ENCODE data around the gene ANXA9.

The ANXA9 gene

DNA sequence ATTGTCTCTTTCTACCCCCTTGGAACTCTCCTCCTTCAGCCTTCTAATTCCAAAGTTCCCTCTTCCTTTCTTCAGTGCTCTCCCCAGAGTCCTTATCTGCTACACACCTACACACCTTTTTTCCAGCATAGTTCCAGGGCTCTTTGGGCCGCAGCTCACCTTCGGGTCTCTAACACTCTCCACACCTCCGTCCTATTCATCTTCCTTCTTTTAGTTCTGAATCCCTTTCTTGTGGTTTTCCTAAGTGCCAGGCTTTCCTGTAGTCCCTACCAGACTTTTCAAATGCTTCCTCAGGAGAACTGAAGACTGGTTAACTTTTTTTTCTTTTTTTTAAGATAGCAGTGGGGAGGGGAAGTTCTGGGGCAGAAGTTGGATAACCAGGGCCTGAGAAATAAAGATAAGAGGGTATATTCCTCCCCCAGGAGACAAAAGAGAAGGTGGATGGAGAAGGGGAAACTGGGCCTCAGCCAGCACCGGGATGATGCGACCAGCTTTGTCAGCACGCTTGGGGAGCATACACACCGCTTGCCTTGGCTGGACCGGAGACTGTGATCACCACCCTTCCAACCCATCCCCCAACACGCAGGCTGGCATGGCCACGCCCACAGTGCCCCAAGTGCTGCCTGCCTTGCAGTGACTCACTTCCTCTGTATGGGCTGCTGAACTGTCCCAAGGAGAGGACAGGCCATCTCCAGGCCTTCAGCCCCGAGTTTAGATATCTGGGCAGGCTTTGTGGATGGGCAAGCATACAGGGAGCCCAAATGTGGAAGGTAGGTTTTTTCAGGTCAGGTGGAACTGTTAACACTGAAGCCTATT, 5.0 kb upstream of the ANXA9 start (continued):
- TF ChIP-seq, protein P1, sequence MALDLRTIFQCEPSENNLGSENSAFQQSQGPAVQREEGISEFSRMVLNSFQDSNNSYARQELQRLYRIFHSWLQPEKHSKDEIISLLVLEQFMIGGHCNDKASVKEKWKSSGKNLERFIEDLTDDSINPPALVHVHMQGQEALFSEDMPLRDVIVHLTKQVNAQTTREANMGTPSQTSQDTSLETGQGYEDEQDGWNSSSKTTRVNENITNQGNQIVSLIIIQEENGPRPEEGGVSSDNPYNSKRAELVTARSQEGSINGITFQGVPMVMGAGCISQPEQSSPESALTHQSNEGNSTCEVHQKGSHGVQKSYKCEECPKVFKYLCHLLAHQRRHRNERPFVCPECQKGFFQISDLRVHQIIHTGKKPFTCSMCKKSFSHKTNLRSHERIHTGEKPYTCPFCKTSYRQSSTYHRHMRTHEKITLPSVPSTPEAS (tag by site-specific recombination; IDR thresholded peaks at IDR 0.05): no peak
- TF ChIP-seq ZNF211 (tag by site-specific recombination; IDR thresholded peaks at IDR 0.05; ENCODE audit: low read depth) (no peak), ZNF560 (tag by site-specific recombination; IDR thresholded peaks at IDR 0.05; ENCODE audit: borderline replicate concordance) (no peak), ZNF561 (tag by site-specific recombination; IDR thresholded peaks at IDR 0.05; ENCODE audit: borderline replicate concordance) (no peak), OVOL3 (tag by site-specific recombination; IDR thresholded peaks at IDR 0.05) (no peak), ZNF501 (tag by site-specific recombination; IDR thresholded peaks at IDR 0.05) (peak; percentile 55; the same call in 1 of the 2 replicates), ZNF175 (tag by site-specific recombination; IDR thresholded peaks at IDR 0.05) (no peak), ZFHX2 (tag by site-specific recombination; conservative IDR thresholded peaks at IDR 0.05) (no peak; the same call in 1 of the 2 replicates), GLIS2 (tag by site-specific recombination; IDR thresholded peaks at IDR 0.05) (peak; percentile 80), OSR2 (tag by site-specific recombination; IDR thresholded peaks at IDR 0.05) (0 out of 2 replicates have a peak, but pooled peaks have one; percentile 9), ZNF354C (tag by site-specific recombination; IDR thresholded peaks at IDR 0.05; ENCODE audit: borderline replicate concordance, low read depth) (no peak), ZNF791 (tag by site-specific recombination; IDR thresholded peaks at IDR 0.05) (no peak), KLF16 (tag by site-specific recombination; IDR thresholded peaks at IDR 0.05) (peak; percentile 58; the same call in 1 of the 2 replicates), ZNF629 (tag by site-specific recombination; IDR thresholded peaks at IDR 0.05) (peak; percentile 65), TCF7L2 (IDR thresholded peaks at IDR 0.05; ENCODE audit: borderline replicate concordance, low read depth, low read length) (no peak), ZFP37 (tag by site-specific recombination; IDR thresholded peaks at IDR 0.05) (no peak), ZXDB (tag by site-specific recombination; IDR thresholded peaks at IDR 0.05) (peak; percentile 57; the same call in 1 of the 2 replicates), ZNF701 (tag by site-specific recombination; IDR thresholded peaks at IDR 0.05) (no peak)
- TF ChIP-seq, protein P2, sequence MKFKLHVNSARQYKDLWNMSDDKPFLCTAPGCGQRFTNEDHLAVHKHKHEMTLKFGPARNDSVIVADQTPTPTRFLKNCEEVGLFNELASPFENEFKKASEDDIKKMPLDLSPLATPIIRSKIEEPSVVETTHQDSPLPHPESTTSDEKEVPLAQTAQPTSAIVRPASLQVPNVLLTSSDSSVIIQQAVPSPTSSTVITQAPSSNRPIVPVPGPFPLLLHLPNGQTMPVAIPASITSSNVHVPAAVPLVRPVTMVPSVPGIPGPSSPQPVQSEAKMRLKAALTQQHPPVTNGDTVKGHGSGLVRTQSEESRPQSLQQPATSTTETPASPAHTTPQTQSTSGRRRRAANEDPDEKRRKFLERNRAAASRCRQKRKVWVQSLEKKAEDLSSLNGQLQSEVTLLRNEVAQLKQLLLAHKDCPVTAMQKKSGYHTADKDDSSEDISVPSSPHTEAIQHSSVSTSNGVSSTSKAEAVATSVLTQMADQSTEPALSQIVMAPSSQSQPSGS (tag by site-specific recombination; IDR thresholded peaks at IDR 0.05; ENCODE audit: low read depth): no peak
- TF ChIP-seq, protein P3, sequence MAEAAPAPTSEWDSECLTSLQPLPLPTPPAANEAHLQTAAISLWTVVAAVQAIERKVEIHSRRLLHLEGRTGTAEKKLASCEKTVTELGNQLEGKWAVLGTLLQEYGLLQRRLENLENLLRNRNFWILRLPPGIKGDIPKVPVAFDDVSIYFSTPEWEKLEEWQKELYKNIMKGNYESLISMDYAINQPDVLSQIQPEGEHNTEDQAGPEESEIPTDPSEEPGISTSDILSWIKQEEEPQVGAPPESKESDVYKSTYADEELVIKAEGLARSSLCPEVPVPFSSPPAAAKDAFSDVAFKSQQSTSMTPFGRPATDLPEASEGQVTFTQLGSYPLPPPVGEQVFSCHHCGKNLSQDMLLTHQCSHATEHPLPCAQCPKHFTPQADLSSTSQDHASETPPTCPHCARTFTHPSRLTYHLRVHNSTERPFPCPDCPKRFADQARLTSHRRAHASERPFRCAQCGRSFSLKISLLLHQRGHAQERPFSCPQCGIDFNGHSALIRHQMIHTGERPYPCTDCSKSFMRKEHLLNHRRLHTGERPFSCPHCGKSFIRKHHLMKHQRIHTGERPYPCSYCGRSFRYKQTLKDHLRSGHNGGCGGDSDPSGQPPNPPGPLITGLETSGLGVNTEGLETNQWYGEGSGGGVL (tag by site-specific recombination; IDR thresholded peaks at IDR 0.05): peak; percentile 60; the same call in 1 of the 2 replicates
- TF ChIP-seq, protein P4, sequence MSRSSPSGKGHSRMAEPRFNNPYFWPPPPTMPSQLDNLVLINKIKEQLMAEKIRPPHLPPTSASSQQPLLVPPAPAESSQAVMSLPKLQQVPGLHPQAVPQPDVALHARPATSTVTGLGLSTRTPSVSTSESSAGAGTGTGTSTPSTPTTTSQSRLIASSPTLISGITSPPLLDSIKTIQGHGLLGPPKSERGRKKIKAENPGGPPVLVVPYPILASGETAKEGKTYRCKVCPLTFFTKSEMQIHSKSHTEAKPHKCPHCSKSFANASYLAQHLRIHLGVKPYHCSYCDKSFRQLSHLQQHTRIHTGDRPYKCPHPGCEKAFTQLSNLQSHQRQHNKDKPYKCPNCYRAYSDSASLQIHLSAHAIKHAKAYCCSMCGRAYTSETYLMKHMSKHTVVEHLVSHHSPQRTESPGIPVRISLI (tag by site-specific recombination; IDR thresholded peaks at IDR 0.05): peak; percentile 70; the same call in 1 of the 2 replicates
- TF ChIP-seq, protein P5, sequence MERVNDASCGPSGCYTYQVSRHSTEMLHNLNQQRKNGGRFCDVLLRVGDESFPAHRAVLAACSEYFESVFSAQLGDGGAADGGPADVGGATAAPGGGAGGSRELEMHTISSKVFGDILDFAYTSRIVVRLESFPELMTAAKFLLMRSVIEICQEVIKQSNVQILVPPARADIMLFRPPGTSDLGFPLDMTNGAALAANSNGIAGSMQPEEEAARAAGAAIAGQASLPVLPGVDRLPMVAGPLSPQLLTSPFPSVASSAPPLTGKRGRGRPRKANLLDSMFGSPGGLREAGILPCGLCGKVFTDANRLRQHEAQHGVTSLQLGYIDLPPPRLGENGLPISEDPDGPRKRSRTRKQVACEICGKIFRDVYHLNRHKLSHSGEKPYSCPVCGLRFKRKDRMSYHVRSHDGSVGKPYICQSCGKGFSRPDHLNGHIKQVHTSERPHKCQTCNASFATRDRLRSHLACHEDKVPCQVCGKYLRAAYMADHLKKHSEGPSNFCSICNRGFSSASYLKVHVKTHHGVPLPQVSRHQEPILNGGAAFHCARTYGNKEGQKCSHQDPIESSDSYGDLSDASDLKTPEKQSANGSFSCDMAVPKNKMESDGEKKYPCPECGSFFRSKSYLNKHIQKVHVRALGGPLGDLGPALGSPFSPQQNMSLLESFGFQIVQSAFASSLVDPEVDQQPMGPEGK (tag by site-specific recombination; IDR thresholded peaks at IDR 0.05): peak; percentile 51; the same call in 1 of the 2 replicates
- TF ChIP-seq, protein P6, sequence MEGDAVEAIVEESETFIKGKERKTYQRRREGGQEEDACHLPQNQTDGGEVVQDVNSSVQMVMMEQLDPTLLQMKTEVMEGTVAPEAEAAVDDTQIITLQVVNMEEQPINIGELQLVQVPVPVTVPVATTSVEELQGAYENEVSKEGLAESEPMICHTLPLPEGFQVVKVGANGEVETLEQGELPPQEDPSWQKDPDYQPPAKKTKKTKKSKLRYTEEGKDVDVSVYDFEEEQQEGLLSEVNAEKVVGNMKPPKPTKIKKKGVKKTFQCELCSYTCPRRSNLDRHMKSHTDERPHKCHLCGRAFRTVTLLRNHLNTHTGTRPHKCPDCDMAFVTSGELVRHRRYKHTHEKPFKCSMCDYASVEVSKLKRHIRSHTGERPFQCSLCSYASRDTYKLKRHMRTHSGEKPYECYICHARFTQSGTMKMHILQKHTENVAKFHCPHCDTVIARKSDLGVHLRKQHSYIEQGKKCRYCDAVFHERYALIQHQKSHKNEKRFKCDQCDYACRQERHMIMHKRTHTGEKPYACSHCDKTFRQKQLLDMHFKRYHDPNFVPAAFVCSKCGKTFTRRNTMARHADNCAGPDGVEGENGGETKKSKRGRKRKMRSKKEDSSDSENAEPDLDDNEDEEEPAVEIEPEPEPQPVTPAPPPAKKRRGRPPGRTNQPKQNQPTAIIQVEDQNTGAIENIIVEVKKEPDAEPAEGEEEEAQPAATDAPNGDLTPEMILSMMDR (tag by site-specific recombination; IDR thresholded peaks at IDR 0.05): no peak
- TF ChIP-seq, protein P7, sequence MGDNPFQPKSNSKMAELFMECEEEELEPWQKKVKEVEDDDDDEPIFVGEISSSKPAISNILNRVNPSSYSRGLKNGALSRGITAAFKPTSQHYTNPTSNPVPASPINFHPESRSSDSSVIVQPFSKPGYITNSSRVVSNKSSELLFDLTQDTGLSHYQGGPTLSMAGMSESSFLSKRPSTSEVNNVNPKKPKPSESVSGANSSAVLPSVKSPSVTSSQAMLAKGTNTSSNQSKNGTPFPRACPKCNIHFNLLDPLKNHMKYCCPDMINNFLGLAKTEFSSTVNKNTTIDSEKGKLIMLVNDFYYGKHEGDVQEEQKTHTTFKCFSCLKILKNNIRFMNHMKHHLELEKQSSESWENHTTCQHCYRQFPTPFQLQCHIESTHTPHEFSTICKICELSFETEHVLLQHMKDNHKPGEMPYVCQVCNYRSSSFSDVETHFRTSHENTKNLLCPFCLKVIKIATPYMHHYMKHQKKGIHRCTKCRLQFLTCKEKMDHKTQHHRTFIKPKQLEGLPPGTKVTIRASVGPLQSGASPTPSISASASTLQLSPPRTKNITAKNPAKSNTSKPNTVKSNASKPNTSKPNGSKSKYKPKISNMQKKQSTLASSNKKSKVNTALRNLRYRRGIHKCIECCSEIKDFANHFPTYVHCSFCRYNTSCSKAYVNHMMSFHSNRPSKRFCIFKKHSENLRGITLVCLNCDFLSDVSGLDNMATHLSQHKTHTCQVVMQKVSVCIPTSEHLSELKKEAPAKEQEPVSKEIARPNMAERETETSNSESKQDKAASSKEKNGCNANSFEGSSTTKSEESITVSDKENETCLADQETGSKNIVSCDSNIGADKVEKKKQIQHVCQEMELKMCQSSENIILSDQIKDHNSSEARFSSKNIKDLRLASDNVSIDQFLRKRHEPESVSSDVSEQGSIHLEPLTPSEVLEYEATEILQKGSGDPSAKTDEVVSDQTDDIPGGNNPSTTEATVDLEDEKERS (tag by site-specific recombination; IDR thresholded peaks at IDR 0.05): no peak
